ENCODE measurements around the gene REG1B.

GRCh38 chr2:79041032-79041448 is 46.8 kb downstream of the REG1B start:
- no peak for TF ChIP-seq CTCF (conservative IDR thresholded peaks at IDR 0.05 in 1 of 2, IDR thresholded peaks at IDR 0.05 in 1 of 2; ENCODE audit: low read depth in 1 of 2, low read length in 2 of 2)
- TF ChIP-seq EZH2 (IDR thresholded peaks at IDR 0.05; ENCODE audit: low read length, missing control alignments), result no peak
